H1 (cell line): ENCODE results near the gene FBXO21. TPM values are rescaled to one million over a fixed set of nuclear protein-coding genes. Genes with fewer than 3 reads are reported as not detected.

ENCODE experiments used
- MAFK ChIP-seq: IDR thresholded peaks from 2 replicates; pipeline ENCODE4 v1.6.1; 2012; ENCODE audit warnings: low read depth, mild to moderate bottlenecking, improper control_type of control experiment, low read length
- SIN3A ChIP-seq, 2 experiments: IDR thresholded peaks in 1 of 2; conservative IDR thresholded peaks in 1 of 2; 2 replicates each; pipeline ENCODE4 v1.6.1; 2011 to 2012; ENCODE audit warnings: low read length in 2 of 2, improper control_type of control experiment in 1 of 2, low read depth in 1 of 2, mild to moderate bottlenecking in 1 of 2
- polyA plus RNA-seq, 7 experiments: library from polyadenylated mRNA; depleted of rRNA in 3 of 7; stranded (reverse) in 5 of 7; unstranded in 2 of 7; fragments of >200 nt in 5 of 7; fragments of 200-250 nt in 2 of 7; gene quantifications; 1 replicate in 5 of 7; 2 replicates in 1 of 7; 4 replicates in 1 of 7; pipeline versions ENCODE4 v1.2.1 to v1.2.3, GENCODE V29; 2011 to 2013; ENCODE audit warnings: missing spikeins in 2 of 7, mixed read lengths in 2 of 7
- total RNA-seq: library from RNA; stranded (reverse); fragmentation: NEBNext Ultra II Directional; extraction: Animal tissue kit (Norgen Biotek cat#: 25700); gene quantifications from 2 replicates; pipeline ENCODE4 v1.2.1, GENCODE V29; 2021
- TF ChIP-seq, protein P1 (sequence below): IDR thresholded peaks from 2 replicates; pipeline ENCODE4 v1.6.1; 2012; ENCODE audit warnings: inconsistent platforms

FBXO21 gene
- total and polyA plus RNA-seq, 2 of the 8 experiments (the other 6 are each of a cell fraction or from before 2014, with no cell fraction given) = 57.0 to 80.6 TPM

DNA sequence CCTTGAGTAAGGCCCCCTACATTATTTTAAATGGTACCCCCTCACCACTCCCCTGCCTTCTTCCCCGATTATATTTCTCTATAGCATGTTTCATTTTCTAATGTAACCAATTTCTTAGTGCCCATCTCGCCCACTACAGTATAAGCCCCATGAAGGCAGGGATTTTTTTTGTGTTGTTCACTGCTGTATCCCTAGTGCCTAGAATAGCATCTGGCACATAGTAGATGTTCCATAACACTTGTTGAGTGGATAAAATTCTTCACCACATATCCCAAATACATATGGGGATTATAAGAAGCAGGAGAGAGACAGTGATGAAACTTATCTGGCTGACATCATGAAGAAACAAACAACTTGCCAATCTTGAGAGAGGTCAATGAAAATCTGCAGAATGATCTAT is 11.5 kb downstream of the FBXO21 start (continued):
- TF ChIP-seq SIN3A (conservative IDR thresholded peaks at IDR 0.05 in 1 of 2, IDR thresholded peaks at IDR 0.05 in 1 of 2; ENCODE audit: low read depth in 1 of 2, low read length in 2 of 2) (no peak), MAFK (no peak)
- TF ChIP-seq, protein P1, sequence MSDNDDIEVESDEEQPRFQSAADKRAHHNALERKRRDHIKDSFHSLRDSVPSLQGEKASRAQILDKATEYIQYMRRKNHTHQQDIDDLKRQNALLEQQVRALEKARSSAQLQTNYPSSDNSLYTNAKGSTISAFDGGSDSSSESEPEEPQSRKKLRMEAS = no peak
- TF ChIP-seq, all 59 proteins: peak for 0
